ENCODE measurements around the gene PASK. TPM values are rescaled to one million over a fixed set of nuclear protein-coding genes. Genes with fewer than 3 reads are reported as not detected.

The PASK gene
- total RNA-seq, 6 donors from 2014 or later: 4.3 to 18.9 (median 13.8) TPM

DNA sequence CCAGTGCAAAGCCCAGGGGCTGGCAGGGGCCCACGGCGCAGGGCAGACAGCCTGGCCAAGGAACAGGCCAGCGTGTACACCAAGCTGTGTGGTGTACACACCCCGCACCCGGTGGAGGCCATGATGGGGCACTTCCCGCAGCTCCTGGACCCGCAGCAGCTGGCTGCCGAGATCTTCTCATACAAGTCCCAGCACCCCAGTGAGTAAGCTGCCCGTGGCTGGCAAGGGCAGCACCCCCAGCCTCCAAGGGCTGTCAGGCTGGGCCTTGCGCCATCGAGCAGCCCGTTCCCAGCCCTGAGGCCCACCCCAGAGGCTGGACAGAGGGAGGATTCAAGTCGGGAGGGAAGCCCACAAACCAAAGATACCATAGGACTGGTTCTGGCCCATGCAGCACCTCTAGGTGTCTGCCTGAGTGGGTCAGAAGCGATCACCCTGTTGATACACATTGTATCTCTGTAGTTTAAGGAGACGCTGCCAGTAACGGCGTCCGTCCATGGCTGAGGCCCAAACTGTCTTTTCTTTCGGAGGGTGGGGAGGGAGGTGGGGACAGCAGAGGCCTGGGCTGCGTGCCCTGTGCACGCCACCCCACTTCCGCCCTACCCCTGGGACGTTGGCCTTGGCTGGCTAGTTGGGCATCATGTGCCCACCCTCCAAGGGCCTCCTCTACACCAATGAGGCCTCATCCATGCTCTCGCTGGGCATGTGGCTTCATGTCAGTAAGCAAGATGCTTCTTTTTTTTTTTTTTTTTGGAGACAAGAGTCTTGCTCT lies 30.4 kb downstream of the PASK start:
- WGBS, 2 donors: 93 to 95% methylated on average over 15 to 18 of the region's 24 CpGs
- DNase-seq (peak in 1 of 2 donors; percentile 75), ATAC-seq (ENCODE audit: low FRiP score in 2 of 2) (peak in 1 of 2 donors; percentile 12)
- Histone ChIP-seq H3K9me3 (no peaks in the 10 kb centered on the region), H3K27me3 (no peaks in the 10 kb centered on the region), H3K4me3 (no peak overlapping the region), H3K27ac (no peak overlapping the region), H3K4me1 (no peaks in the 10 kb centered on the region), H3K36me3 (peaks cover 0 to 14% (median 7%) of the 10 kb centered on the region in 4 donors)
- TF ChIP-seq CTCF (IDR thresholded peaks at IDR 0.05) (no peak), POLR2AphosphoS5 (IDR thresholded peaks at IDR 0.05) (no peak), EP300 (IDR thresholded peaks at IDR 0.05) (no peak), POLR2A (IDR thresholded peaks at IDR 0.05) (no peak)

GRCh38 chr2:241116606-241117560 lies 32.4 kb downstream of the PASK start:
- Histone ChIP-seq H3K36me3 (peaks cover 0 to 5% (median 2%) of the 10 kb centered on the region in 4 donors), H3K9me3 (no peaks in the 10 kb centered on the region), H3K27me3 (no peaks in the 10 kb centered on the region), H3K4me3 (no peak overlapping the region), H3K27ac (no peak overlapping the region), H3K4me1 (no peaks in the 10 kb centered on the region)
- 93 to 94% methylated on average over 28 to 32 of the region's 32 CpGs for WGBS, 2 donors
- TF ChIP-seq EP300 (IDR thresholded peaks at IDR 0.05): no peak
- TF ChIP-seq POLR2AphosphoS5 (IDR thresholded peaks at IDR 0.05): no peak
- no peak for TF ChIP-seq CTCF (IDR thresholded peaks at IDR 0.05)
- no peak for TF ChIP-seq POLR2A (IDR thresholded peaks at IDR 0.05)
- ATAC-seq (ENCODE audit: low FRiP score in 2 of 2) (no peak), DNase-seq (peak in 1 of 2 donors; percentile 58)

GRCh38 chr2:241115361-241115760 lies 33.9 kb downstream of the PASK start:
- no peaks in the 10 kb centered on the region for H3K4me1 ChIP-seq
- ATAC-seq (ENCODE audit: low FRiP score in 2 of 2): no peak
- no peaks in the 10 kb centered on the region for H3K27me3 ChIP-seq
- H3K4me3 ChIP-seq: no peak overlapping the region
- peaks cover 0 to 5% (median 2%) of the 10 kb centered on the region in 4 donors for H3K36me3 ChIP-seq
- no peak overlapping the region for H3K27ac ChIP-seq
- DNase-seq: no peak
- H3K9me3 ChIP-seq: no peaks in the 10 kb centered on the region
- 87 to 93% methylated on average over 8 of the region's 8 CpGs for WGBS, 2 donors
- TF ChIP-seq EP300 (IDR thresholded peaks at IDR 0.05): no peak
- no peak for TF ChIP-seq POLR2AphosphoS5 (IDR thresholded peaks at IDR 0.05)
- TF ChIP-seq CTCF (IDR thresholded peaks at IDR 0.05): no peak
- TF ChIP-seq POLR2A (IDR thresholded peaks at IDR 0.05): no peak

DNA sequence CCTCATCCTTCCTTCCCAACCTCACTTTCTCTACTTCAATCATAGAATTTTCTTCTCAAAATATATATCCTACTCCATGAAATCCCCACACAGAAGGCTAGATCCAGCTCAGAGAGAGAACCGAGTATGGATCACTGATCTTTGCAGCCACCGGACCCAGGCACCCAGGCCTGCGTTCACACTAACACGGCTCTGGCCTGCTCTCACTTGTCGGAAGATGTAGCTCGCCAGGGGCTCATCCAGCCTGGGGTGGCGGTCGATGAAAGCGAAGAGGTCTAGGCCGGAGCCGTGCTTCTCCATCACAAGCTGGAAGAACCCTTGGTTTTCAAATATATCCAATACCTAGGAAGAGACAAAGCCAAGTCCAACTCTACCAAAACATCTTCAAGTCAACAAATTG lies 34.4 kb downstream of the PASK start:
- no peak for TF ChIP-seq EP300 (IDR thresholded peaks at IDR 0.05)
- TF ChIP-seq POLR2AphosphoS5 (IDR thresholded peaks at IDR 0.05): no peak
- no peak for TF ChIP-seq CTCF (IDR thresholded peaks at IDR 0.05)
- no peak for TF ChIP-seq POLR2A (IDR thresholded peaks at IDR 0.05)
- Histone ChIP-seq H3K4me3 (no peak overlapping the region), H3K4me1 (no peaks in the 10 kb centered on the region), H3K9me3 (no peaks in the 10 kb centered on the region), H3K27ac (no peak overlapping the region), H3K27me3 (no peaks in the 10 kb centered on the region), H3K36me3 (peaks cover 0 to 5% (median 2%) of the 10 kb centered on the region in 4 donors)
- peak in 1 of 2 donors; percentile 33 for DNase-seq
- ATAC-seq (ENCODE audit: low FRiP score in 2 of 2): no peak
- 91 to 97% methylated on average over 11 of the region's 11 CpGs for WGBS, 2 donors
